CD4-positive, alpha-beta T cell treated with Interleukin-15 for 4 hours (primary cell): ENCODE data around the gene IVNS1ABP.
"Not testable (repeated sequence)": the region's sequence is repeated elsewhere in the genome, so short reads cannot be mapped to it uniquely, and the experiment has no call there.

Experiments
- DNase-seq: peaks from one replicate; pipeline ENCODE4 v3.0.0-alpha.2; 2020; ENCODE audit warnings: low spot score

IVNS1ABP gene

GRCh38 chr1:185334182-185334581 is 17.1 kb upstream of the IVNS1ABP start:
- no peak for DNase-seq

GRCh38 chr1:185328255-185328654 is 11.2 kb upstream of the IVNS1ABP start:
- DNase-seq: no peak

- DNase-seq: no peak
These were observed 8.4 kb upstream of the IVNS1ABP start for GRCh38 chr1:185325413-185325812.

GRCh38 chr1:185324118-185324517 is 7.1 kb upstream of the IVNS1ABP start:
- DNase-seq: no peak

GRCh38 chr1:185322636-185323035 is 5.6 kb upstream of the IVNS1ABP start:
- no peak for DNase-seq

GRCh38 chr1:185321653-185322221 is 4.7 kb upstream of the IVNS1ABP start:
- not testable (repeated sequence) for DNase-seq

- not testable (repeated sequence) for DNase-seq
These were observed 4.1 kb upstream of the IVNS1ABP start for GRCh38 chr1:185321104-185321503.

GRCh38 chr1:185319139-185319475 is 2.1 kb upstream of the IVNS1ABP start:
- no peak for DNase-seq

GRCh38 chr1:185318431-185319138 is 1.5 kb upstream of the IVNS1ABP start:
- no peak for DNase-seq

- peak; percentile 92 for DNase-seq
These were observed 855 bp upstream of the IVNS1ABP start for GRCh38 chr1:185317886-185318310.

- DNase-seq: peak; percentile 92
These were observed 645 bp downstream of the IVNS1ABP start for GRCh38 chr1:185316163-185317033.

- DNase-seq: no peak
These were observed 1.5 kb downstream of the IVNS1ABP start for GRCh38 chr1:185315445-185316071.

GRCh38 chr1:185314411-185314810 is 2.6 kb downstream of the IVNS1ABP start:
- DNase-seq: no peak

GRCh38 chr1:185312361-185313138 is 4.5 kb downstream of the IVNS1ABP start:
- no peak for DNase-seq

- no peak for DNase-seq
These were observed 5.3 kb downstream of the IVNS1ABP start for GRCh38 chr1:185311589-185312225.

- no peak for DNase-seq
These were observed 7.5 kb downstream of the IVNS1ABP start for GRCh38 chr1:185309566-185309965.

GRCh38 chr1:185308126-185308525 is 8.9 kb downstream of the IVNS1ABP start:
- no peak for DNase-seq

GRCh38 chr1:185305419-185305818 is 11.6 kb downstream of the IVNS1ABP start:
- no peak for DNase-seq

- no peak for DNase-seq
These were observed 16.9 kb downstream of the IVNS1ABP start for GRCh38 chr1:185300152-185300551.

GRCh38 chr1:185297982-185298381 is 19.1 kb downstream of the IVNS1ABP start:
- no peak for DNase-seq

GRCh38 chr1:185295091-185295490 is 22.0 kb downstream of the IVNS1ABP start:
- DNase-seq: no peak
